ENCODE data around the gene JAKMIP3.

JAKMIP3 gene

GRCh38 chr10:132098539-132099388 lies 33.0 kb downstream of the JAKMIP3 start:
- no peak for DNase-seq
- TF ChIP-seq, protein P1, sequence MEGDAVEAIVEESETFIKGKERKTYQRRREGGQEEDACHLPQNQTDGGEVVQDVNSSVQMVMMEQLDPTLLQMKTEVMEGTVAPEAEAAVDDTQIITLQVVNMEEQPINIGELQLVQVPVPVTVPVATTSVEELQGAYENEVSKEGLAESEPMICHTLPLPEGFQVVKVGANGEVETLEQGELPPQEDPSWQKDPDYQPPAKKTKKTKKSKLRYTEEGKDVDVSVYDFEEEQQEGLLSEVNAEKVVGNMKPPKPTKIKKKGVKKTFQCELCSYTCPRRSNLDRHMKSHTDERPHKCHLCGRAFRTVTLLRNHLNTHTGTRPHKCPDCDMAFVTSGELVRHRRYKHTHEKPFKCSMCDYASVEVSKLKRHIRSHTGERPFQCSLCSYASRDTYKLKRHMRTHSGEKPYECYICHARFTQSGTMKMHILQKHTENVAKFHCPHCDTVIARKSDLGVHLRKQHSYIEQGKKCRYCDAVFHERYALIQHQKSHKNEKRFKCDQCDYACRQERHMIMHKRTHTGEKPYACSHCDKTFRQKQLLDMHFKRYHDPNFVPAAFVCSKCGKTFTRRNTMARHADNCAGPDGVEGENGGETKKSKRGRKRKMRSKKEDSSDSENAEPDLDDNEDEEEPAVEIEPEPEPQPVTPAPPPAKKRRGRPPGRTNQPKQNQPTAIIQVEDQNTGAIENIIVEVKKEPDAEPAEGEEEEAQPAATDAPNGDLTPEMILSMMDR (IDR thresholded peaks at IDR 0.05) = no peak
- Mint-ChIP-seq H3K4me3 (no peak overlapping the region), H3K4me1 (peaks cover 25% of the 10 kb centered on the region), H3K9me3 (peaks cover 18% of the 10 kb centered on the region), H3K36me3 (ENCODE audit: low read depth) (no peaks in the 10 kb centered on the region), H3K27me3 (ENCODE audit: low read depth, poor library complexity) (peaks cover 20% of the 10 kb centered on the region), H3K27ac (no peak overlapping the region)

DNA sequence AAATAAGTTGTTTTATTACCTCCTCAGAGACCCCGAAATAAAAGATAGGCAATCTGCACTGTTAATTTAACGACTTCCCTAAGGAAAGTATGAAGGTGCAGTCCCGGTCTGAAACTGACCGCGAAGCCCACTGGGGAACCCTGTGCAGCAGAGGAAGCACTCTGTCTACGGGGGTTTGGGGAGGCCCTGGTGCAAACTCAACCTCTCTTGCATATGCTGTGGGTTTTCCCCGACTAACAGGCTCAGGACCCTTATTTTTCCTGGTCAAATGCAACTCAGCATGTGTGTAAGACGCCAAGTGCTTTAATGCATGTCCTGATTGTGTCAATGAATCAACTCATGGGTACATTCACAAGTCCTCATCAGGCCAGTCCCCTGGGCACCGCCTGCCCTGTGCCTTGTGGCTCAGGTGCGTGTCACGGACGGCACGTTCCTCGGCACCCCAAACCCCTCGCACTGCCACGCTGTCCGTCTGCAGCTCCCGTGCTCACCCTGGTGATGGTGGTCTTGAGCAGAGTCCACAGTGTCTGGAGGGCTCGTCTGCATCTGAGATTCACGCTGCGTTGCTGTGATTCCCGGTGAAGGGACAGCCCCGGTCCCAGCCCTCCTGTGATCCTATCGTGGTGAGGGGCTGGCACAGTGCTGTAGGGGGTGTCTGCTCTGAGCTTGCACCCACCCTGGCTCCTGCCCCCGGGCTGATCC lies 33.8 kb downstream of the JAKMIP3 start:
- Mint-ChIP-seq H3K27ac (no peak overlapping the region), H3K27me3 (ENCODE audit: low read depth, poor library complexity) (peaks cover 23% of the 10 kb centered on the region), H3K9me3 (peaks cover 10% of the 10 kb centered on the region), H3K36me3 (ENCODE audit: low read depth) (no peaks in the 10 kb centered on the region), H3K4me3 (no peak overlapping the region), H3K4me1 (peaks cover 25% of the 10 kb centered on the region)
- TF ChIP-seq, protein P1 (IDR thresholded peaks at IDR 0.05) = no peak
- DNase-seq = no peak

DNA sequence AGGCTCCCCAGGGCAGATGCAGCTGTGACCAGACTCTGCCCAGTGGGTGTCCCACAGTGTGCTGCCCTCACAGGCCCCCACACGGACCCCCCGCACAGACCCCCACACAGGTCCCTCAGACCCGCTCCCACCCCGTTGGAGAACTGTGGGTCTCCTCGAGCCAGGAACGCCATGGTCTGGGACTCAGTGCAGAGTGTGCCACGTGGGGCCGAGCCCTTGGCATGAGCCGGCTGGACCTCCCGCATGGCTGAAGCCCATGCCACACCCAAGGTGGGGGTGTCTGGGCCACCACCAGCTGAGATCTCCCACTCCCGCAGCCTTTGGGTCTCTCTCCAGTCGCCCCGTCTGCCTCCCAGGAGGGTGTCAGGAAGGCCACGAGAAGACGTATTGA lies 34.3 kb downstream of the JAKMIP3 start:
- H3K9me3 Mint-ChIP-seq = peaks cover 7% of the 10 kb centered on the region
- peaks cover 25% of the 10 kb centered on the region for H3K4me1 Mint-ChIP-seq
- no peaks in the 10 kb centered on the region for H3K36me3 Mint-ChIP-seq (ENCODE audit: low read depth)
- no peak overlapping the region for H3K27ac Mint-ChIP-seq
- H3K4me3 Mint-ChIP-seq = no peak overlapping the region
- TF ChIP-seq, protein P1 (IDR thresholded peaks at IDR 0.05) = no peak
- H3K27me3 Mint-ChIP-seq (ENCODE audit: low read depth, poor library complexity) = peaks cover 23% of the 10 kb centered on the region
- DNase-seq = no peak

- Mint-ChIP-seq H3K4me1 (peaks cover 25% of the 10 kb centered on the region), H3K4me3 (no peak overlapping the region), H3K36me3 (ENCODE audit: low read depth) (no peaks in the 10 kb centered on the region), H3K27ac (no peak overlapping the region), H3K27me3 (ENCODE audit: low read depth, poor library complexity) (peaks cover 23% of the 10 kb centered on the region), H3K9me3 (peaks cover under 1% of the 10 kb centered on the region)
- no peak for DNase-seq
- TF ChIP-seq, protein P1 (IDR thresholded peaks at IDR 0.05) = no peak
These were observed 35.0 kb downstream of the JAKMIP3 start for GRCh38 chr10:132100556-132101349.

GRCh38 chr10:132101529-132101928 lies 35.8 kb downstream of the JAKMIP3 start:
- no peak overlapping the region for H3K27ac Mint-ChIP-seq
- H3K36me3 Mint-ChIP-seq (ENCODE audit: low read depth) = no peaks in the 10 kb centered on the region
- no peaks in the 10 kb centered on the region for H3K9me3 Mint-ChIP-seq
- H3K4me1 Mint-ChIP-seq = peaks cover 24% of the 10 kb centered on the region
- H3K27me3 Mint-ChIP-seq (ENCODE audit: low read depth, poor library complexity) = peaks cover 21% of the 10 kb centered on the region
- DNase-seq = no peak
- TF ChIP-seq, protein P1 (IDR thresholded peaks at IDR 0.05) = no peak
- no peak overlapping the region for H3K4me3 Mint-ChIP-seq
